ENCODE data around the gene MMP21.

GRCh38 chr10:125797994-125798662, 22.5 kb upstream of the MMP21 start:
- TF ChIP-seq YY1 (IDR thresholded peaks at IDR 0.05; ENCODE audit: insufficient read depth, insufficient read length) (no peak), ZNF274 (IDR thresholded peaks at IDR 0.05; ENCODE audit: low read depth, low read length) (no peak)

Measured in NT2/D1 (cell line).